Left ventricle myocardium inferior (tissue), 1 donor: ENCODE results near the gene APOL5. TPM values are rescaled to one million over a fixed set of nuclear protein-coding genes. Genes with fewer than 3 reads are reported as not detected.

Experiments
- DNase-seq: peaks from one replicate; pipeline ENCODE4 v3.0.0-alpha.2; 2020
- H3K27ac ChIP-seq: fragments of 200-600 bp; replicated peaks from 2 replicates; pipeline ENCODE4 v1.8.0; 2021
- H3K27me3 ChIP-seq: fragments of 200-600 bp; 2 replicates; pipeline ENCODE4 v1.8.0; 2021; ENCODE audit warnings: low read depth
- H3K36me3 ChIP-seq: fragments of 200-600 bp; 2 replicates; pipeline ENCODE4 v1.8.0; 2021
- H3K4me1 ChIP-seq: fragments of 200-600 bp; 2 replicates; pipeline ENCODE4 v1.8.0; 2021
- H3K4me3 ChIP-seq: fragments of 200-600 bp; 2 replicates; pipeline ENCODE4 v1.8.0; 2021; ENCODE audit warnings: mild to moderate bottlenecking, moderate library complexity
- H3K9me3 ChIP-seq: fragments of 200-600 bp; replicated peaks from 2 replicates; pipeline ENCODE4 v1.8.0; 2021
- intact Hi-C: fragments of 100-400 bp; cut with micrococcal nuclease; formaldehyde crosslinking; loops from one replicate; pipeline ENCODE4 v1.11.0; 2022
- total RNA-seq: library from RNA; stranded (reverse); fragmentation: NEBNext Ultra II Directional; extraction: Animal tissue kit (Norgen Biotek cat#: 25700); gene quantifications from one replicate; pipeline ENCODE4 v1.2.1, GENCODE V29; 2021
- TF ChIP-seq, protein P1 (sequence below): fragments of 200-600 bp; IDR thresholded peaks from 2 replicates; pipeline ENCODE4 v1.8.0; 2021; ENCODE audit warnings: antibody characterized with exemption, mild to moderate bottlenecking, borderline replicate concordance
- donor health status: DM: no; HTN: yes; CAD: no; lungs with severe emphysema.

Gene APOL5
- total RNA-seq, 1 donor from 2014 or later, result not detected

- Histone ChIP-seq H3K36me3 (no peaks in the 10 kb centered on the region), H3K4me1 (peaks cover 1% of the 10 kb centered on the region), H3K27ac (no peak overlapping the region), H3K9me3 (no peaks in the 10 kb centered on the region), H3K4me3 (no peak overlapping the region), H3K27me3 (no peaks in the 10 kb centered on the region)
- TF ChIP-seq, protein P1, sequence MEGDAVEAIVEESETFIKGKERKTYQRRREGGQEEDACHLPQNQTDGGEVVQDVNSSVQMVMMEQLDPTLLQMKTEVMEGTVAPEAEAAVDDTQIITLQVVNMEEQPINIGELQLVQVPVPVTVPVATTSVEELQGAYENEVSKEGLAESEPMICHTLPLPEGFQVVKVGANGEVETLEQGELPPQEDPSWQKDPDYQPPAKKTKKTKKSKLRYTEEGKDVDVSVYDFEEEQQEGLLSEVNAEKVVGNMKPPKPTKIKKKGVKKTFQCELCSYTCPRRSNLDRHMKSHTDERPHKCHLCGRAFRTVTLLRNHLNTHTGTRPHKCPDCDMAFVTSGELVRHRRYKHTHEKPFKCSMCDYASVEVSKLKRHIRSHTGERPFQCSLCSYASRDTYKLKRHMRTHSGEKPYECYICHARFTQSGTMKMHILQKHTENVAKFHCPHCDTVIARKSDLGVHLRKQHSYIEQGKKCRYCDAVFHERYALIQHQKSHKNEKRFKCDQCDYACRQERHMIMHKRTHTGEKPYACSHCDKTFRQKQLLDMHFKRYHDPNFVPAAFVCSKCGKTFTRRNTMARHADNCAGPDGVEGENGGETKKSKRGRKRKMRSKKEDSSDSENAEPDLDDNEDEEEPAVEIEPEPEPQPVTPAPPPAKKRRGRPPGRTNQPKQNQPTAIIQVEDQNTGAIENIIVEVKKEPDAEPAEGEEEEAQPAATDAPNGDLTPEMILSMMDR, result no peak
- no peak for DNase-seq
- intact Hi-C loops, result no loop called here
Measured at GRCh38 chr22:35726933-35727332, 9.3 kb downstream of the APOL5 start.

- Histone ChIP-seq H3K27ac (no peak overlapping the region), H3K9me3 (no peaks in the 10 kb centered on the region), H3K4me1 (no peaks in the 10 kb centered on the region), H3K4me3 (no peak overlapping the region), H3K27me3 (no peaks in the 10 kb centered on the region), H3K36me3 (no peaks in the 10 kb centered on the region)
- DNase-seq, result no peak
- intact Hi-C loops, result no loop called here
- TF ChIP-seq, protein P1, result no peak
Measured at GRCh38 chr22:35727436-35727835, 9.8 kb downstream of the APOL5 start.

GRCh38 chr22:35728639-35729308, 11.1 kb downstream of the APOL5 start:
- Histone ChIP-seq H3K27ac (no peak overlapping the region), H3K36me3 (no peaks in the 10 kb centered on the region), H3K4me3 (no peak overlapping the region), H3K9me3 (no peaks in the 10 kb centered on the region), H3K27me3 (no peaks in the 10 kb centered on the region), H3K4me1 (peaks cover 6% of the 10 kb centered on the region)
- TF ChIP-seq, protein P1, result no peak
- DNase-seq, result no peak
- intact Hi-C loops, result no loop called here

DNA sequence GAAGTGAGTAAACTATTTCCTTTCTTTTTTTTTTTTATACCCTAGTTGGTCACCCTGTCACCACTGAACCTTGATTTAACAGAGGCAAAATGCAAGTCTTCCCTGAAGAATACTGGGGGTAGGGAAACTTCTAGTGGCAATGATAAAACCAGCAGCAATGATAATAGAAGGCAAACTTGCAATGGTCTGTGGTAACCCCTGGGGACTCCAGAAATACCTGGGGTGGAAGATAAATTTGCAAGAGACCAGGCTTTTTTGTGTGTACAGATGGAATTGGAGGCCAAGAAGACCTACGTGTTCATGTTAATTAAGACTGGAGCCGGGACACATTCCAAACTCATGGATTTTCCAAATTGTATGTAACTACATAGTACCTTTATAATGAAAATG, 11.6 kb downstream of the APOL5 start:
- Histone ChIP-seq H3K9me3 (no peaks in the 10 kb centered on the region), H3K27me3 (no peaks in the 10 kb centered on the region), H3K4me3 (no peak overlapping the region), H3K4me1 (peaks cover 6% of the 10 kb centered on the region), H3K27ac (no peak overlapping the region), H3K36me3 (no peaks in the 10 kb centered on the region)
- TF ChIP-seq, protein P1, result no peak
- intact Hi-C loops, result no loop called here
- DNase-seq, result no peak

DNA sequence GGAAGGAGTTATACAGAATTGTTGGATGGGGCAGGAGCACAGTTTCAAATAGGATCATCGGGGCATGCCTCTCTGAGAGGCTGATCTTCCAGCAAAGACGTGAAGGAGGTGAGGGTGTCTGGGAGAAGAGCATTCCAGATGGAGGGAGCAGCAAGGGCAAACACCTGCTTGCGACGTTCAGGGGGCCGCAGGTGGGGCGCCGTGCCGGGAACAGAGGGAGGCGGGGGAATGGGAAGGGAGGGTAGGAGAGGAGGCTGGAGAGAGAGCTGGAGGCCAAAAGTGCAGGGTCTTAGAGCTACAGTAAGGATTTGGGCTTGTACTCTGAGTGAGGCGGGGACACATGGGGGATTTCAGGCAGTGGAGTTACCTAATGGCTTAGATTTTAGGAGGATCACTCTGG, 13.6 kb downstream of the APOL5 start:
- intact Hi-C loops, result loop anchor here (10.0 kb wide), 1 partner anchor 57 kb away; no protein-coding TSS in a partner anchor
- Histone ChIP-seq H3K9me3 (no peaks in the 10 kb centered on the region), H3K4me3 (no peak overlapping the region), H3K27ac (no peak overlapping the region), H3K27me3 (no peaks in the 10 kb centered on the region), H3K4me1 (peaks cover 6% of the 10 kb centered on the region), H3K36me3 (no peaks in the 10 kb centered on the region)
- TF ChIP-seq, protein P1, result no peak
- DNase-seq, result no peak
